OCI-LY1 (cell line): ENCODE results near the gene LGALS12.

Source experiments
- CTCF ChIP-seq: fragments of 200-600 bp; sonication (generic), shearing (Covaris generic); IDR thresholded peaks from 2 replicates; pipeline ENCODE4 v1.5.1; 2017; ENCODE audit warnings: mild to moderate bottlenecking, antibody characterized with exemption, low read length, moderate library complexity, mixed read lengths
- EZH2 ChIP-seq: fragments of 200-600 bp; sonication (generic), shearing (Covaris generic); IDR thresholded peaks from 2 replicates; pipeline ENCODE4 v1.8.0; 2017; ENCODE audit warnings: borderline replicate concordance, mixed run types, mild to moderate bottlenecking, antibody characterized with exemption, low read length, moderate library complexity, mixed read lengths

- TF ChIP-seq CTCF = peak; percentile 95
- TF ChIP-seq EZH2 = no peak
These were observed 27.0 kb upstream of the LGALS12 start for GRCh38 chr11:63478896-63479295.
